ENCODE measurements around the gene TMPRSS4. TPM values are rescaled to one million over a fixed set of nuclear protein-coding genes. Genes with fewer than 3 reads are reported as not detected.

TMPRSS4 gene
- total RNA-seq, 1 donor from 2014 or later = 16.8 TPM

DNA sequence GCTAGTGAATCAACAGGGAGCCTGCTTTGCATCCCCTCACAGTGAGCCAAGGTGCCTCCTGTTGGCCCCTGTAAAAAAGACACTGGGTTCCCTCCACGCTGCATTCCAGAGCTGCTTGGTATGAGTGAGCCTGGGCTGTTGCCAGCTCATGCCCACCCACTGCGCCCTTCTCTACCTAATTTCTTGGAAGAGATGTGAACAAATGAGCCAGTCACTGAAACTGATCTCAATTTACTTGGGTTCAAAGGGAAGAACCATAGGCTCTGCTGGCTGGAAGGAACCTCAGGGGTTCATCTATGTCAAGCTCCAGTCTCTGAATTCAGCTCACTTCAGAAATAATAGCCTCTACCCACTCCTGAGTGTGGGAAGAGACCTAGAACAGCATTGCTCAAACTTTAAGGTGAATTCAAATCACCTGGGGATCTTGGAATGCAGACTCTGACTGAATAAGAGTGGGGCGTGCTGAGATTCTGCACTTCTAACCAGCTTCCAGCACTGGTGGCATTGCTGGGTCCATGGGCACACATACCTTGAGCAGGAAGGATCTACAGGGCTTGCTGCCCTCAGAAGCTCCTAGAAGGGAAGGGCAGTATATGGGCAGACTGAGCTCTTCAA is 5.4 kb upstream of the TMPRSS4 start:
- no peak overlapping the region for H3K4me3 ChIP-seq (ENCODE audit: low read depth, low read length)
- DNase-seq (ENCODE audit: low read depth) = no peak
- H3K36me3 ChIP-seq (ENCODE audit: control insufficient read depth, insufficient read depth, low read length) = no peaks in the 10 kb centered on the region
- peaks cover 6% of the 10 kb centered on the region for H3K27me3 ChIP-seq (ENCODE audit: control insufficient read depth, insufficient read depth, low read length)
- TF ChIP-seq CTCF (IDR thresholded peaks at IDR 0.05; ENCODE audit: insufficient read depth, low read length, poor library complexity, severe bottlenecking) = no peak

- no peaks in the 10 kb centered on the region for H3K36me3 ChIP-seq (ENCODE audit: control insufficient read depth, insufficient read depth, low read length)
- H3K4me3 ChIP-seq (ENCODE audit: low read depth, low read length) = no peak overlapping the region
- no peak for DNase-seq (ENCODE audit: low read depth)
- no peak for TF ChIP-seq CTCF (IDR thresholded peaks at IDR 0.05; ENCODE audit: insufficient read depth, low read length, poor library complexity, severe bottlenecking)
- H3K27me3 ChIP-seq (ENCODE audit: control insufficient read depth, insufficient read depth, low read length) = peaks cover 17% of the 10 kb centered on the region
Measured at GRCh38 chr11:118073554-118073953, 3.3 kb upstream of the TMPRSS4 start.

GRCh38 chr11:118074091-118074685 is 2.7 kb upstream of the TMPRSS4 start:
- DNase-seq (ENCODE audit: low read depth) = no peak
- Histone ChIP-seq H3K4me3 (ENCODE audit: low read depth, low read length) (no peak overlapping the region), H3K27me3 (ENCODE audit: control insufficient read depth, insufficient read depth, low read length) (peaks cover 17% of the 10 kb centered on the region), H3K36me3 (ENCODE audit: control insufficient read depth, insufficient read depth, low read length) (no peaks in the 10 kb centered on the region)
- no peak for TF ChIP-seq CTCF (IDR thresholded peaks at IDR 0.05; ENCODE audit: insufficient read depth, low read length, poor library complexity, severe bottlenecking)

- TF ChIP-seq CTCF (IDR thresholded peaks at IDR 0.05; ENCODE audit: insufficient read depth, low read length, poor library complexity, severe bottlenecking) = no peak
- peak; percentile 23 for DNase-seq (ENCODE audit: low read depth)
- no peak overlapping the region for H3K4me3 ChIP-seq (ENCODE audit: low read depth, low read length)
- no peaks in the 10 kb centered on the region for H3K36me3 ChIP-seq (ENCODE audit: control insufficient read depth, insufficient read depth, low read length)
- H3K27me3 ChIP-seq (ENCODE audit: control insufficient read depth, insufficient read depth, low read length) = peaks cover 19% of the 10 kb centered on the region
Measured at GRCh38 chr11:118074785-118075184, 2.1 kb upstream of the TMPRSS4 start.

- no peak overlapping the region for H3K4me3 ChIP-seq (ENCODE audit: low read depth, low read length)
- TF ChIP-seq CTCF (IDR thresholded peaks at IDR 0.05; ENCODE audit: insufficient read depth, low read length, poor library complexity, severe bottlenecking) = no peak
- H3K27me3 ChIP-seq (ENCODE audit: control insufficient read depth, insufficient read depth, low read length) = peaks cover 22% of the 10 kb centered on the region
- H3K36me3 ChIP-seq (ENCODE audit: control insufficient read depth, insufficient read depth, low read length) = no peaks in the 10 kb centered on the region
- no peak for DNase-seq (ENCODE audit: low read depth)
Measured at GRCh38 chr11:118078911-118079411, 2.1 kb downstream of the TMPRSS4 start.
